A204.1 (cell line): ENCODE data around the gene TECPR1.

Experiments used
- FAIRE-seq: peaks from 2 replicates; lab custom pipeline; 2012; peaks lifted over from hg19 to GRCh38; lab: Jason Lieb, UNC

Gene TECPR1

GRCh38 chr7:98186452-98187137 lies 65.4 kb downstream of the TECPR1 start:
- no peak for FAIRE-seq

GRCh38 chr7:98185101-98185500 lies 66.9 kb downstream of the TECPR1 start:
- FAIRE-seq: no peak

DNA sequence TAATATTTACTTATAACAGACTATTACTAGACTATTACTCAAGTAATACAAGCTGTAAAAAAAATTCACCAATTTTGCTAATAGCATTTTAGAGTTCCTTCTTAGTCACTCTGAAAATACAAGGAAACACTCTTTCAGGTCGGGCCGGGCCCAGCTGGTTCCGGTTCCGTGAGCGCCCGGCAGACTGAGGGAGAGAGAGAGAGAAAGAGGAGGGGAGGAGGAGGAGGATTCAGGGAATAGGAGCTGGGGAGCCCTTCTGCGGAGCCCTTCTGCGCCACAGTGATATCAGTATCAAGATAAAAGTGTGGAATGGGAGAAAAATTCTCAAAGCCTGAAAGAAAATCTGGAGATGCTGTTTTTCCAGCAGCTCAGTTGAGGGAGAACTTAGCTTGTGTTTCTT lies 71.3 kb downstream of the TECPR1 start:
- FAIRE-seq: no peak

DNA sequence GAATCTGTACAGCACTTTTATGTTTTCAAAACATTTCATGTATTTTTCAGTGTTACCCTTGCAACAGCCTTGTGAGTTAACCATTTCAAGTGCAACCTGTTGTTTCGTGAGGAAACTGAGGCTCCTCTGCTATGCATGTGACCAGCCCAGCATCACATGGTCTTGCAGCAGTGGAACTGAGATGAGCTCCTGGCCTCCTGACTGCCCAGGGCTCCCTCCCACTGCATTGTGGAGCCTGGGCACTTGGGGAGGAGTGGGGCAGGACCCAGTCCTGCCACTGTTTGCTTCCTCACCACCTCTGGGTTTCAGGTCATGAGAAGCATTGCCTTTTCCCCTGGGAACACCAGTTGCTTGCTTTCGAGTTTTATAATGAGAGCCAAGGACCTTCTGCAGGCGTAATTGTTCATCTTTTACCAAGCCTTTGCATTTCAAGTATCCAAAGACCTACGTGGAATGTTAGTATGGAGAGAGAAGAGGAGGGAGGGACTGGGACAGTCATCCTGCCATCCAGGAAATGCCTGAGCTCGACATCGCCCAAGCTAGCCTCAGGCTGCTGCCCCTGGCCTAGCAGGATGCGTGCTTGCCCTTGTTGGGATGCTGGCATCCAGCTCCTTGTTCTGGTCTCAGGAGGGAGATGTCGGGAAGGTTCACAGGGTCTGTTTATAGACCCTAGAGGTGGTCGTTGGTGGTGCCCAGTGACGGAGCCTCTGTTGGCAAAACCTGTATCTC lies 73.1 kb downstream of the TECPR1 start:
- FAIRE-seq: no peak

DNA sequence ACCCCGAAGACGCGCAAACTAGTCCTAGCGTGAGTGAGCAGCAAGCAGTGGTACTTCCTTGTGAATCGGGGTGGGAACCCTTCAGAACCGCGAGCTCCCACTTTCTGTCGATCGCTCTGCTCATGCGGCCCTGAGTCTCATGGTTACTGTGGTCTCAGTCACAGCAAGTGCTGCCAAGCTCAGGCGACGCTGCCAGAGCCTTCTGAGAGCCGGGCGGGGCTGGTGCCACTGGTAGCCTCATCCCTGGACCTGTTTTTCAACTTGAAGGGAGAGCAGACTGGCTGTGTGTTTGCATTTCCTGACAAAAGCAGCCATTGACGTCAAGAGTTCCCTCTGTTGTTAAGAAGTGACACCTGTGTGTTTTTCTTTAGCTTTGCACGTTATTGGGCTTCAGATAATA lies 73.7 kb downstream of the TECPR1 start:
- FAIRE-seq: no peak

DNA sequence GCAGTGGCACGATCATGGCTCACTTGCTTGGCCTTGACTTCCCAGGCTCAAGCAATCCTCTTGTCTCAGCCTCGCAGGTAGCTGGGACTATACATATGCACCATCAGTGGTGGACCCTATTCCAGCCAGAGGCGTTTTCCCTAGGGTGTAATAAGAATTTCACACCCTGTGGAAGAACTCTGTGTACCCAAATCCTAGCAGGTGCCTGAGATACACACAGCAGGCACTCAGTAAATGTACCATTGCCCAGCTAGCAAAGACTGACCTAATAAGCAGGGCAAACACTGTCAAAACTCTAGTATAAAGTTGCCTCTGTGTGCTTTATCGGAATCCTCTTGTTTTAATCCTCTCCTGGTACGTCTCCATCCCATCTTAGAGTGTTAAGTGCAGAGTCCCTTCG lies 74.5 kb downstream of the TECPR1 start:
- no peak for FAIRE-seq

GRCh38 chr7:98175260-98175940 lies 76.6 kb downstream of the TECPR1 start:
- FAIRE-seq: no peak

DNA sequence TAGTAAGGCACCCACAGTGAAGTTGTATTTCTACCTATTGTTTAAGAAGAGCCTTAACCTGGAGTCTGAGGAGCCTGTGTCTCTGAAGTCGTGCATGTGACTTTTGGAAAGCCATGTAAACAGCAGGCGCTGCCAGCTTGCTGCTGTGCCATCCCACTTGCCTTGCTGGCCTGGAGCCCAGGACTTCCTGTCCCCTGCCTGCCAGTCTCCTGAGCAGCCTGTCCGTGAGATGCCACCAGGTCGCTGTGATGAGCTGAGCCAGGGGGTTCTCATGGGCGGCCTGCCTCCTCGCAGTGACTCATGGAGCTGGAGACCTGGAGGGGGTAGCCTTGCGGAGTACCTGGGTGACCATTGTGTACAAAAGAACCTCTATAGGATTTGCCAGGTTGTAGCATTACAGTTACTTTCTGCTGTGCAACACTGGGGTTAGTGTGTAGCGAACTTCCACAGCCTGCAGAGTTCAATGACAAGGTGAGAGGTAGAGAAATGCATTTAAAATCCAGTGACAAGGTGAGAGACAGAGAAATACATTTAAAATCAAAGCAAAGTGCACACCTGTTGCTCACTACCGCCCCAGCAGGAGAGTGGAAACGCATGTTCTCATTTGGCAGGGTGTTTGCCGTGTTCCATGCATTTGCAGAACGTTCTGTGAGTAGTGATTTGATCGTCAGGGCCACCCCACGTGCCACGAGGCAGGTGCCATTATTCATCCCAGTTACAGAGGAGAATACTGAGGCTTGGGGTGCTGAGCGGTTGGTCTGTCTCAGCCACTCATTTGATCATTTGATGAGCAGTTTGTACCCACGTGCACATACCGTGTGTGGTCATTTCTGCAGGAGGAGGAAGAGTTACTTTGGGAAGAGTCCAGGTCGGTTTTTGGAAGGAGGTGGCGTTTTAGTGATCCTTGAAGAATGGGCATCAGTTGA lies 77.4 kb downstream of the TECPR1 start:
- FAIRE-seq: no peak

DNA sequence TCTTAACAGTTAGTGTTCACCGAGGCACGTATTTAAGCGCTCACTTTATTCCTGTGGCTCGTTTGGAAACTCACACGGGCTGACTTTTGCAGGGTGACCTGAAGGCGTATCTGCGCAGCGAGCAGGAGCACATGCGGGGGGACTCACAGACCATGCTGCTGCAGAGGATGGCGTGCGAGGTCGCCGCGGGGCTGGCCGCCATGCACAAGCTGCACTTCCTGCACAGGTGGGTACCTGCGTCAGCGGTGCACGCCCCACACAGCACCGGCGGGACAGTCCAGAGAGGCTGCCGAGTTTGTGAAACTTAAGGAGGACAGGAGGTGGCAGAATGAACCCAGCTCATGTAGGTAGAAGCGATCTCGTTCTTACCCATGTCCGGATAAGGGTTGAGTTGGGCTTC lies 80.6 kb downstream of the TECPR1 start:
- no peak for FAIRE-seq

DNA sequence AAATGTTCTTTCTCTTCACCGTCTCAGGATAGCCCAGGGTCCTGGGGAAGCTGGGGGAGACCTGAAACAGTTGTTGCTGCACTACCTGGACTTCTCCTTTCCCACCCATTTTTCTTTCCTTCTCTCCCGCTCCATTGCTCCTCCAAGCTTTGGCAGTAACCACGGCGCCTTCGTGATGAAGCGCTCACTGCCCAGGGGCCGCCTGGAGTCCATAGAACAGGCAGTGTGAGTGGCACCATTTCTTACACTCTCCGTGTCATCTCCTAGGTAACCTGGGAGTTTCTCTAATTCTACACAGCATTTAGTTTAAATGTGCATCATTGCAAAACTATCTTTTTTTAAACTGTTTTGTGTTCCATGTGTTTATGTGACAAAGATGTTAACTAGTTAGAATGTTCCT lies 81.1 kb downstream of the TECPR1 start:
- no peak for FAIRE-seq

DNA sequence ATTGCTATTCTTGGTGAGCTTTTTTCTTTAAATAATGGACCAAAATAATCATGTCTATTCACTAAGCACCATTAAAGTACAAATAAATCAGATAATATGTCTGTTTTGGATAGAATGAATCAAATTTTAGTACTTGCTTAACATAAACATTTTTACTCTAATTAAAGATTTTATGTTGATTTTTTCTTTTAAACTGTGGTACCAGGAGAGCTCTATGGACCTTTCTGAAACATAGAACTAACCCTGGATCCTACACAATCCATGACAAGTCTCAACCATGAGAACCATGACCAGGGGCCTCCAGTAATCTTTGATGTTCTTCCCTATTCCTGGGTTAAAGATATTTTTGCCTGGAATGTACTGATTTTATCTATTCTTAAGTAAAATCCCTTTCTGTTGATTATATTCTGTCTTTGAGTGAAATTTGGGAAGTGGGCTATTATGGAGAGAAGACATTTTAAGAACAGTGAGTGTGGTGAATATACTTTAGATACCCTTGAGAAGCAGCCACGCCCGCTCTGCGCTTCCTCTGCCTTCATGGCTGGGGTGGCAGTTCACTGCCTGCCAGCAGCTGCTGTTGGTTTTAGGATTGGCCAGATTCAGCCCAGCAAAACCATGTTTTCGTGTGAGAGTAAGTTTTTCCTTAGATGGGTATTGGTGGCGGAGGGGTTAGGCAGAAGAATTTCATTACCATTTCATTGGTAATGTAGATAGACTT lies 83.0 kb downstream of the TECPR1 start:
- no peak for FAIRE-seq

- peak; percentile 84 for FAIRE-seq
These were observed 83.7 kb downstream of the TECPR1 start for GRCh38 chr7:98168181-98168903.

GRCh38 chr7:98167653-98168052 lies 84.4 kb downstream of the TECPR1 start:
- no peak for FAIRE-seq

GRCh38 chr7:98166668-98166970 lies 85.4 kb downstream of the TECPR1 start:
- FAIRE-seq: no peak

DNA sequence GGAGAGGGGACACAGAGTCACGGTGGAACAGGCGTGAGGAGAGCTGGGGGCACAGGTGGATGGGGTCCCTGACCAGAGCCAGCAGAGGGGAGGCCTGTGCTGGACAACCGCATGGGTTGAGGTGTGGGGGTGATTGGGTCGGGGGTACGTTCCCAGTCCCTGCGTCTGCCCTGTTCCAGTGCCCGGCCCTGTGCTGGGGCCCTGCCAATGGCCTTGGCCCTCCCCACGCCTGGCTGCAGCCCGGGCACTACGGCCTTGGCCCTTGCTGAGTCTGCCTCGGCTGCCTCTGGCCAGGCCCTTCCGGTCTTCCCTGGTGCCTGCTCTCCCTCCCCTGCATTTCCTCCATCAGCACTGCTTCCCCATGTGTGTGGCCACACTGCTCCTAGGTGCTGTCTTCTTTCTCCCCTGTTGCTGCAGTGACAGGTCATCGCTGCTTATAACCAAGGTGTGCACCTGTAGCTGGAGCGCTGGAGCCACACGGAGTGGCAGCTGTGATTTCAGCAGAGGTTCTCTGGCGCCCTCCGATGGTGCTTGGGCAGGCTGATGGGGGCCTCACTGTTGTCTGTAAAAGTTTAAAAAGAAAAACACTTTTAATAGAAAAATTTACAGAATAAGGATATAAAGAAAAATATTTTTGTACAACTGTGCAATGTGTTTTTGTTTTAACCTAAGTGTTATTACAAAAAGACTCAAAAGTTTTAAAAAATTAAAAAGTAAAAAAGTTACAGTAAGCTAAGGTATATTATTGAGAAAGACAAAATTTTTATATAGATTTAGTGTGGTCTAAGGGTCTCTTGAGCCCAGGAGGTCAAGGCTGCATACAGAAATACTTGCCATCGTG lies 86.0 kb downstream of the TECPR1 start:
- no peak for FAIRE-seq
